GM19193 (cell line): Measurements from ENCODE around the gene MAMSTR.

Experiments used
- POLR2A ChIP-seq: IDR thresholded peaks from 4 replicates; pipeline ENCODE4 v1.6.1; 2011; ENCODE audit not compliant: insufficient read depth, insufficient read length; ENCODE audit errors: extremely low read depth

Gene MAMSTR

GRCh38 chr19:48719263-48720171, at the start of gene MAMSTR:
Gene MAMSTR, minus strand, starts transcription at chr19:48719725. Its CDS starts 694 bp downstream, at chr19:48719031.
- no peak for TF ChIP-seq POLR2A

- TF ChIP-seq POLR2A, result no peak
Measured at GRCh38 chr19:48768994-48769713, 49.6 kb upstream of the MAMSTR start.

GRCh38 chr19:48760504-48761205, 41.1 kb upstream of the MAMSTR start:
- no peak for TF ChIP-seq POLR2A

- TF ChIP-seq POLR2A, result no peak
Measured at GRCh38 chr19:48757741-48758144, 38.2 kb upstream of the MAMSTR start.

GRCh38 chr19:48757089-48757675, 37.7 kb upstream of the MAMSTR start:
- TF ChIP-seq POLR2A, result no peak

- TF ChIP-seq POLR2A, result no peak
Measured at GRCh38 chr19:48756686-48757085, 37.2 kb upstream of the MAMSTR start.

- no peak for TF ChIP-seq POLR2A
Measured at GRCh38 chr19:48756212-48756611, 36.7 kb upstream of the MAMSTR start.

- no peak for TF ChIP-seq POLR2A
Measured at GRCh38 chr19:48755787-48756186, 36.3 kb upstream of the MAMSTR start.

- no peak for TF ChIP-seq POLR2A
Measured at GRCh38 chr19:48755084-48755641, 35.6 kb upstream of the MAMSTR start, which contains the start of gene FGF21. Gene FGF21, plus strand, starts transcription at chr19:48755524. Its CDS starts 713 bp downstream, at chr19:48756237.

- TF ChIP-seq POLR2A, result no peak
Measured at GRCh38 chr19:48752496-48753365, 33.2 kb upstream of the MAMSTR start, which contains the start of gene FUT1. Gene FUT1, minus strand, starts transcription at chr19:48752641. Its CDS starts 1,360 bp downstream, at chr19:48751281.

- no peak for TF ChIP-seq POLR2A
Measured at GRCh38 chr19:48751845-48752495, 32.4 kb upstream of the MAMSTR start.

GRCh38 chr19:48750771-48751504, 31.4 kb upstream of the MAMSTR start:
- TF ChIP-seq POLR2A, result no peak
